Calu3 (cell line): Measurements from ENCODE around the gene CLDN9. TPM values are rescaled to one million over a fixed set of nuclear protein-coding genes. Genes with fewer than 3 reads are reported as not detected.
"Not testable (repeated sequence)": the region's sequence is repeated elsewhere in the genome, so short reads cannot be mapped to it uniquely, and the experiment has no call there.

ENCODE experiments used
- BruUV-seq: library from RNA; stranded (reverse); fragments of 400-500 nt; replicated peaks from 2 replicates; lab custom pipeline; 2021; lab: Mats Ljungman, UMichigan
- CTCF ChIA-PET: fragments of 300-600 bp; sonication (Branson Sonifier 250); formaldehyde crosslinking; loops from one replicate; lab custom pipeline; 2022; ENCODE audit warnings: antibody characterized with exemption; lab: Charles Lee
- DNase-seq: peaks from one replicate; pipeline ENCODE4 v3.0.0; 2022
- H3K27ac Mint-ChIP-seq: one replicate; pipeline ENCODE4 v1.8.0; 2022; ENCODE audit warnings: mixed read lengths; ENCODE audit not compliant: unreplicated experiment
- H3K27me3 Mint-ChIP-seq: one replicate; pipeline ENCODE4 v1.8.0; 2022; ENCODE audit warnings: mixed read lengths; ENCODE audit not compliant: unreplicated experiment
- H3K36me3 Mint-ChIP-seq: one replicate; pipeline ENCODE4 v1.8.0; 2022; ENCODE audit warnings: mild to moderate bottlenecking, moderate library complexity, mixed read lengths; ENCODE audit not compliant: insufficient read depth, unreplicated experiment
- H3K4me1 Mint-ChIP-seq: one replicate; pipeline ENCODE4 v1.8.0; 2022; ENCODE audit warnings: mild to moderate bottlenecking, low read depth, mixed read lengths; ENCODE audit not compliant: unreplicated experiment
- H3K4me3 Mint-ChIP-seq: one replicate; pipeline ENCODE4 v1.8.0; 2022; ENCODE audit warnings: mild to moderate bottlenecking, low read depth, moderate library complexity, mixed read lengths; ENCODE audit not compliant: unreplicated experiment
- H3K9me3 Mint-ChIP-seq: one replicate; pipeline ENCODE4 v1.8.0; 2022; ENCODE audit warnings: low read depth, mixed read lengths; ENCODE audit not compliant: unreplicated experiment
- intact Hi-C: fragments of 100-400 bp; cut with micrococcal nuclease; formaldehyde crosslinking; loops from one replicate; pipeline ENCODE4 v1.10.0; 2022; ENCODE audit not compliant: unreplicated experiment
- total RNA-seq: library from RNA; stranded (reverse); gene quantifications from 2 replicates; pipeline ENCODE4 v1.2.3, GENCODE V29; 2022
- TF ChIP-seq, protein P1 (sequence below): fragments of 200-600 bp; IDR thresholded peaks from one replicate; pipeline ENCODE4 v1.8.0; 2022; ENCODE audit warnings: antibody characterized with exemption; ENCODE audit not compliant: unreplicated experiment

The CLDN9 gene
- total RNA-seq, 1 experiment from 2014 or later: 13.5 TPM

DNA sequence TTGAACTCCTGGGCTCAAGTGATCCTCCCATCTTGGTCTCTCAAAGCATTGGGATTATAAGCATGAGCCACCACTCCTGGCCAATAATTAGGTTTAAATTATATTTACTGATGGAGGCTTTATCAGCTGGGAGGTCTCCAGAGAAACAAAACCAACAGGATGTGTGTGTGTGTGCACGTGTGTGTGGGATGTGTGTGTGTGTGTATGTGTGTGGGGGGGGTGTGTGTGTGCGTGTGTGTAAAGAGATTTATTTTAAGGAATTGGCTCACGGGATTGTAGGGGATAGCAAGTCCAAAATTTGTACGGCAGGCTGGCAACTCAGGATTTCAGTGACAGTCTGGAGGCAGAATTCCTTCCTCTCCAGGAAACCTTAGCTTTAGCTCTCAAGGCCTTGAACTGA lies 38.3 kb downstream of the CLDN9 start:
- H3K9me3 Mint-ChIP-seq: no peaks in the 10 kb centered on the region
- TF ChIP-seq, protein P1, sequence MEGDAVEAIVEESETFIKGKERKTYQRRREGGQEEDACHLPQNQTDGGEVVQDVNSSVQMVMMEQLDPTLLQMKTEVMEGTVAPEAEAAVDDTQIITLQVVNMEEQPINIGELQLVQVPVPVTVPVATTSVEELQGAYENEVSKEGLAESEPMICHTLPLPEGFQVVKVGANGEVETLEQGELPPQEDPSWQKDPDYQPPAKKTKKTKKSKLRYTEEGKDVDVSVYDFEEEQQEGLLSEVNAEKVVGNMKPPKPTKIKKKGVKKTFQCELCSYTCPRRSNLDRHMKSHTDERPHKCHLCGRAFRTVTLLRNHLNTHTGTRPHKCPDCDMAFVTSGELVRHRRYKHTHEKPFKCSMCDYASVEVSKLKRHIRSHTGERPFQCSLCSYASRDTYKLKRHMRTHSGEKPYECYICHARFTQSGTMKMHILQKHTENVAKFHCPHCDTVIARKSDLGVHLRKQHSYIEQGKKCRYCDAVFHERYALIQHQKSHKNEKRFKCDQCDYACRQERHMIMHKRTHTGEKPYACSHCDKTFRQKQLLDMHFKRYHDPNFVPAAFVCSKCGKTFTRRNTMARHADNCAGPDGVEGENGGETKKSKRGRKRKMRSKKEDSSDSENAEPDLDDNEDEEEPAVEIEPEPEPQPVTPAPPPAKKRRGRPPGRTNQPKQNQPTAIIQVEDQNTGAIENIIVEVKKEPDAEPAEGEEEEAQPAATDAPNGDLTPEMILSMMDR: no peak
- intact Hi-C loops: no loop called here
- BruUV-seq: no TSS peak
- peaks cover 27% of the 10 kb centered on the region for H3K36me3 Mint-ChIP-seq
- no peaks in the 10 kb centered on the region for H3K4me1 Mint-ChIP-seq
- no peak overlapping the region for H3K4me3 Mint-ChIP-seq
- DNase-seq: no peak
- H3K27me3 Mint-ChIP-seq: peaks cover 55% of the 10 kb centered on the region
- CTCF ChIA-PET: no interaction called here
- H3K27ac Mint-ChIP-seq: no peak overlapping the region

DNA sequence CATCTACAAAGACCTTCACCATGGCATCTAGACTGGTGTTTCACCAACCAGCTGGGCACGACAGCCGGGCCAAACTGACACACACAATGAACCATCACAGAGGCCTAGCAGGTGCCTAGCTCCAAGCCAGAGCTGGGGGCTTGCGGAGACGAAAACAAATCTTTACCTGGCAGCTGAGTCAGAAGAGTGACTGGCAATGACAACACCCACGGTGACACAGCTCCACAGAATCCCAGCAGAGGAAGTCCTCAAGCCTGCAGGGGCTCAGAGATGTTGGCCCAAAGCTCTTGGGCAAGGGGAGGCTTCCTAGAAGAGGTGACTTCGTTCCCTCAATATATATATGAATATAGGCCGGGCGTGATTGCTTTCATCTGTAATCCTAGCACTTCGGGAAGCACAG lies 38.8 kb downstream of the CLDN9 start:
- DNase-seq: no peak
- no TSS peak for BruUV-seq
- no peaks in the 10 kb centered on the region for H3K4me1 Mint-ChIP-seq
- no peak overlapping the region for H3K4me3 Mint-ChIP-seq
- no peak overlapping the region for H3K27ac Mint-ChIP-seq
- H3K9me3 Mint-ChIP-seq: no peaks in the 10 kb centered on the region
- peaks cover 27% of the 10 kb centered on the region for H3K36me3 Mint-ChIP-seq
- TF ChIP-seq, protein P1: no peak
- CTCF ChIA-PET: interaction anchor here (0.6 kb wide), 1 partner anchor 820 kb away, joined by 3 read pairs; no protein-coding TSS in a partner anchor
- peaks cover 54% of the 10 kb centered on the region for H3K27me3 Mint-ChIP-seq
- intact Hi-C loops: no loop called here

DNA sequence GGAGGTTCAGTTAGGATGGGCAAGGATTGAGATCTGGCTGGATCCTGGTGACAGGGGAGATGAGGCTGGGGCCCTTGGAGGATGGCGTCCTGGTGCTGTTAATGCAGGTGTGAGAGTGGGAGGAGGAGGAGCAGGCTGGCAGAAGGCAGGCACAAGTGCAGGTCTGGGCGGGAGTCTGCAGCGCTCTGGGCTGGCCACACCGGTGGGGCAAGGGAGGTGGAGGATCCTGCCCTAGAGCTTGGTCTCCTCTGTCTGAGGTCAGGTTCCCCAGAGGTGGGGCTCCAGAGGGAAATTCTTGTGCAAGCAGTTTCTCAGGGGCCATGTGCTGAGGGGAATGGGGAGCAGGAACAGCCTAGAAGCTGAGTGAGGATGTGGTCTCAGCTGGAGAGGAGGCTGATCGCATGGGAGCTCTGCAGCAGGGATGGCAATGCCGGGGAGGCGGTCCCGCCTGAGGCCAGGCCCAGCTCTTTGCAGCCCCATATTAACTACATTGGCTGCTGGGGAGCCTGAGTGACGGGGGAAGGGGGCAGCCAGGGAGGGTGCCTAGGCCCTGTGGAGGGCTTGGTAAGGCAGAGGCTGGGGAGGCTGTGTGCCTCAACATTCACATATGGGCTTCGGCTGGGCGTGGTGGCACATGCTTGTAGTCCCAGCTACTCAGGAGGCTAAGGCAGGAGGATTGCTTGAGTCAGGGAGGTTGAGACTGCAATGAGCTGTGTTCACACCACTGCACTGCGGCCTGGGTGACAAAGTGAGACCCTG lies 40.0 kb downstream of the CLDN9 start:
- DNase-seq, CTCF ChIA-PET, H3K4me3 Mint-ChIP-seq, intact Hi-C loops, H3K4me1 Mint-ChIP-seq, H3K9me3 Mint-ChIP-seq, BruUV-seq: not testable (repeated sequence)
- peaks cover 21% of the 10 kb centered on the region for H3K36me3 Mint-ChIP-seq
- peaks cover 41% of the 10 kb centered on the region for H3K27me3 Mint-ChIP-seq
- H3K27ac Mint-ChIP-seq: peak overlapping the region; percentile 53

DNA sequence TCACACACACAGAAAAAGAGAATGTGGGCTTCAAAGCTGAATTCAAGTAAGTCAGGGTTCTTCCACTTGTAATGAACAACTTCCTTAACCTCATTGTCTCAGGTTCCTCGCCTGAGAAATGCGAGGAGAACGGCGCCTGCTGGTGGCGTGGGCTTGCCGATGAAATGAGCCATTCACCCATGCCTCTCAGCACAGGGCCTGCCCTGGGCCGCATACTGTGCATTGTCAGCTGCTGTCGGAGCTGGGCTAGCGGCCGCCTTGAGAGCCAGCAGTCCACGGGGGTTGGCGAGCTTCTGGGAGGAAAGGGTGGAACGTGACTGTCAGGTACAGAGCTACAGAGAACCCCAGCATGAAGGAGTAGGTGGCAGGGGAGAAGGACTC lies 40.6 kb downstream of the CLDN9 start:
- Mint-ChIP-seq H3K27me3 (peaks cover 35% of the 10 kb centered on the region), H3K36me3 (peaks cover 23% of the 10 kb centered on the region)
- H3K4me3 Mint-ChIP-seq, H3K4me1 Mint-ChIP-seq, CTCF ChIA-PET, H3K27ac Mint-ChIP-seq, DNase-seq, intact Hi-C loops, H3K9me3 Mint-ChIP-seq: not testable (repeated sequence)
- TSS peak; percentile 2 for BruUV-seq

DNA sequence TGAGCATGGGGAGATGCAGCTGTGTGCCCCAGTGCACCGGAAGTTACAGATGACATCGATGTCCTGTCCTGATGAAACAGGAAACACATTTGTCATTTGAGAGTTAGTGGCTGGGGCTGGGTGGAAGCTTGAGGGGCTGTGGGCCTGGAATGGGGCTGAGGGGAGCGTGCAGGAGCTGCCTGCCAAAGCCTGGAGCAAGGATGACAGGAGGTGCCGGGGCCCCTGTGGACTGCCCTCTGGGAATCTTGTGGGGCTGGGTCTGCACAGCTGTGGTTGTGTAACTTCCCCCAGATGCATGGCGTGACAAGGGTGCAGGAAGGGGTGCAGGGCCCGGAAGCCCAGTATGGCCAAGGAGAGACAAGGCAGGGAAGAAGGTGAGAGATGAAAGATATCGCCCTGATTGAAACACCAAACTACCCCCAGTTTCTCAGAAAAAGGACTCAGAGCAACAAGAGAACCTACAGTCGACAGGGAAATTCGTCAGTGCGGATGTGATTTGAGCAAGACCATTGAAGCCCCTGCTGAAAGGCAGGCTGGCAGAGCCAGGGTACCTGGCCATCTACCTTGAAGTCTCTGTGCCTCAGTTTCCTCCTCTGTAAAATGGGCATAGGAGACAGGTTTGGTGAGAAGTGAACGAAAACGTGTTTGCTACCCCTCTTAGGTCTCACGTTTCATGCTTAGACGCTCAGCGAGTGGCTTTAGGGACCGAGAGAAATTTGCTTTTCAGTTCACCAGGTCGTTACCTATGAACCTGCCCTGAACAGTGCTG lies 42.4 kb downstream of the CLDN9 start:
- CTCF ChIA-PET: no interaction called here
- Mint-ChIP-seq H3K4me1 (no peaks in the 10 kb centered on the region), H3K27me3 (peaks cover 18% of the 10 kb centered on the region), H3K9me3 (no peaks in the 10 kb centered on the region), H3K4me3 (no peak overlapping the region), H3K27ac (no peak overlapping the region), H3K36me3 (peaks cover 29% of the 10 kb centered on the region)
- intact Hi-C loops: no loop called here
- no TSS peak for BruUV-seq
- TF ChIP-seq, protein P1: no peak
- DNase-seq: no peak

DNA sequence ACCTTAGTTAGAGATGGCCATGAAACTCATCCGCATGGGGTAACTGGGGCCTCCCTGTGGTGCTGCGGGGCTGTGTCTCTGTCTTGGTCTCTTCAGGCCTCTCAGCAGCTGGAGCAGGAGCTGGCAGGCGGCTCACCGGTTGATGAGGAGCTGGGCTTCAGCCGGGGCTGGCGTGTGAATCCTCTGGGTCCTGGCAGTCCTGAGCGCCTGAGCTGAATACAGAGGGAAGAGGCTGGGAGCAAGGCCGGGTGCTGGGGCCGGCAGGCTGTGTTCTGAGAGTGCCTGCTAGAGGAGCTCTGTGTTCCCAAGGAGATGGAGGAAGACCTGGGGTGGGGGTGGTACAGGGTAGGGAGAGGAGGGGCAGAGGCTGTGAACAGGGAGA lies 43.0 kb downstream of the CLDN9 start:
- H3K4me3 Mint-ChIP-seq, DNase-seq, intact Hi-C loops, H3K9me3 Mint-ChIP-seq, CTCF ChIA-PET, H3K4me1 Mint-ChIP-seq, H3K27ac Mint-ChIP-seq, BruUV-seq: not testable (repeated sequence)
- H3K27me3 Mint-ChIP-seq: peaks cover 12% of the 10 kb centered on the region
- H3K36me3 Mint-ChIP-seq: peaks cover 29% of the 10 kb centered on the region
